Panc1 (cell line): ENCODE results near the gene CTSO.

Experiments used
- POLR2AphosphoS5 ChIP-seq: IDR thresholded peaks from 2 replicates; pipeline ENCODE4 v1.6.1; 2012; ENCODE audit warnings: mild to moderate bottlenecking, low read depth, low read length, moderate library complexity
- SIN3A ChIP-seq: IDR thresholded peaks from 2 replicates; pipeline ENCODE4 v1.6.1; 2012; ENCODE audit warnings: low read depth, mild to moderate bottlenecking, low read length, moderate library complexity, borderline replicate concordance; ENCODE audit not compliant: insufficient read depth
- TF ChIP-seq, protein P1 (sequence below): fragments of 450-650 bp; IDR thresholded peaks from 2 replicates; pipeline ENCODE4 v1.5.1; 2017; ENCODE audit warnings: mild to moderate bottlenecking

DNA sequence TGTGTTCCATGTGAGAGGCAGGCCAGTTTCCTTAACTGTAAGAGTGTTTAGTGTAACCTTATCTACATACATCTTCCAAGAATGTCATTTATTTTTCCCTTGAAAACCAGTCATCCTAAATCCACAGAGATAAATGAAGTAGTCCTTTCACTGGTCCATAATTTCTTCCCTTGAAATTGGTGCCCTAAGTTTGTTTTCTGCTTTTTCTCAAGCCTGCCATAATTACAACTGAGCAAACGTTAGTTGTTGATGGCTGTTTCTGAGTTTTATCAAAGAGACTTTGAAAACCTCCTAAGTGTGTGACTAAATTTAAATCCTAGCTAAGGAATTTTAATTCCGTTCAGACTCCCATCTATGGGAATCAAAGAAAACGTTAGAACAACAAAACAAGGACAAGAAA is 53.8 kb downstream of the CTSO start:
- TF ChIP-seq, protein P1, sequence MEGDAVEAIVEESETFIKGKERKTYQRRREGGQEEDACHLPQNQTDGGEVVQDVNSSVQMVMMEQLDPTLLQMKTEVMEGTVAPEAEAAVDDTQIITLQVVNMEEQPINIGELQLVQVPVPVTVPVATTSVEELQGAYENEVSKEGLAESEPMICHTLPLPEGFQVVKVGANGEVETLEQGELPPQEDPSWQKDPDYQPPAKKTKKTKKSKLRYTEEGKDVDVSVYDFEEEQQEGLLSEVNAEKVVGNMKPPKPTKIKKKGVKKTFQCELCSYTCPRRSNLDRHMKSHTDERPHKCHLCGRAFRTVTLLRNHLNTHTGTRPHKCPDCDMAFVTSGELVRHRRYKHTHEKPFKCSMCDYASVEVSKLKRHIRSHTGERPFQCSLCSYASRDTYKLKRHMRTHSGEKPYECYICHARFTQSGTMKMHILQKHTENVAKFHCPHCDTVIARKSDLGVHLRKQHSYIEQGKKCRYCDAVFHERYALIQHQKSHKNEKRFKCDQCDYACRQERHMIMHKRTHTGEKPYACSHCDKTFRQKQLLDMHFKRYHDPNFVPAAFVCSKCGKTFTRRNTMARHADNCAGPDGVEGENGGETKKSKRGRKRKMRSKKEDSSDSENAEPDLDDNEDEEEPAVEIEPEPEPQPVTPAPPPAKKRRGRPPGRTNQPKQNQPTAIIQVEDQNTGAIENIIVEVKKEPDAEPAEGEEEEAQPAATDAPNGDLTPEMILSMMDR, result no peak
- no peak for TF ChIP-seq SIN3A
- TF ChIP-seq POLR2AphosphoS5, result no peak
